SK-N-SH treated with all-trans-retinoic acid at 6 μM for 48 hours (cell line): ENCODE data around the gene SDK2.

Experiments
- ZFP3 ChIP-seq: fragments of 250-450 bp; sonication (Bioruptor Pico); IDR thresholded peaks from 2 replicates; pipeline ENCODE4 v1.5.0; 2020; ENCODE audit warnings: mild to moderate bottlenecking, moderate library complexity
- TF ChIP-seq, protein P1 (sequence below): fragments of 250-450 bp; sonication (Bioruptor Pico); IDR thresholded peaks from 2 replicates; pipeline ENCODE4 v1.8.0; 2020; ENCODE audit warnings: mild to moderate bottlenecking, moderate library complexity, borderline replicate concordance

DNA sequence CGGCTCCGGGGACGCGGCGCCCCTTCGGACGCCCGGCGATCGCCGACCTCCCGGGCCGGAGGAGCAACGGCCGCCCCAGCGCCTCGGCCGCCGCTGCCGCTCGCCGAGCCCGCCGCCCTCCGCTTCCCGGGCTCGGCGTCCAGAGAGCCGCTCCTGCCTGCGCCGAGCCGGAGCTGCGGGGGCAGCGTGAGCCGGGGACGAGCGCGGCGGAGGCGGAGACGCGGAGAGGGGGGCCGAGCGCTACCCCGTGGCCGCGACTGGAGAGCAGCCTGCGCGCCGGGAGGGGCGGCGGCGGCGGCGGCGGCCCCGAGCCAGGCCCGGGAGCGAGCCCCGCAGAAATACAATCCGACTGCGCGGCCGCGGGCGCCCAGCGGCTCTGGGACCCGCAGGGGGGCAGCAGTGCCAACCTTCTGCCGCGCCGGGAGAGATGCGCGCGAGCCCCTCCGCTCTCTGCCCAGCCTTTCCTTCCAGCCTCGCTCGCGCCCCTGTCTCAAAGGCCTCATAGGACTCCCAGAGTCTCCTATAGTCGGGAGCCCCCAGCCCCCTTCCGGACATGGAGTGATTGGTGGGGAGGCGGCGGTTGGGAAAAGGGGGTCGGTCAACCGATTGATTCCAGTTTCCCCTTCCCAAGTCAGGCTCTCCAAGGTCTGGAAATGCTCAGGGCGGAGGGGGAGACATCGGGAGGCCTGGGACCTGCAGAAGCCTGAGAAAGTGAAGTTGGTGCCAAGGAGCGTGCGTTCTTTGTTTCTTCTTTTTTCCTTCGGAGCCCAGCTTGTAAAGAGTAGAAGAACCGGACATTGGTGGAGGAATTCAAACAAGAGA lies 1.0 kb upstream of the SDK2 start:
- TF ChIP-seq, protein P1, sequence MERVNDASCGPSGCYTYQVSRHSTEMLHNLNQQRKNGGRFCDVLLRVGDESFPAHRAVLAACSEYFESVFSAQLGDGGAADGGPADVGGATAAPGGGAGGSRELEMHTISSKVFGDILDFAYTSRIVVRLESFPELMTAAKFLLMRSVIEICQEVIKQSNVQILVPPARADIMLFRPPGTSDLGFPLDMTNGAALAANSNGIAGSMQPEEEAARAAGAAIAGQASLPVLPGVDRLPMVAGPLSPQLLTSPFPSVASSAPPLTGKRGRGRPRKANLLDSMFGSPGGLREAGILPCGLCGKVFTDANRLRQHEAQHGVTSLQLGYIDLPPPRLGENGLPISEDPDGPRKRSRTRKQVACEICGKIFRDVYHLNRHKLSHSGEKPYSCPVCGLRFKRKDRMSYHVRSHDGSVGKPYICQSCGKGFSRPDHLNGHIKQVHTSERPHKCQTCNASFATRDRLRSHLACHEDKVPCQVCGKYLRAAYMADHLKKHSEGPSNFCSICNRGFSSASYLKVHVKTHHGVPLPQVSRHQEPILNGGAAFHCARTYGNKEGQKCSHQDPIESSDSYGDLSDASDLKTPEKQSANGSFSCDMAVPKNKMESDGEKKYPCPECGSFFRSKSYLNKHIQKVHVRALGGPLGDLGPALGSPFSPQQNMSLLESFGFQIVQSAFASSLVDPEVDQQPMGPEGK (CRISPR knock-in tag): no peak
- 0 out of 2 replicates have a peak, but pooled peaks have one; percentile 18 for TF ChIP-seq ZFP3 (CRISPR knock-in tag)
